Measurements from ENCODE around the gene CREB5.
"Not testable (repeated sequence)": the region's sequence is repeated elsewhere in the genome, so short reads cannot be mapped to it uniquely, and the experiment has no call there.

CREB5 gene

DNA sequence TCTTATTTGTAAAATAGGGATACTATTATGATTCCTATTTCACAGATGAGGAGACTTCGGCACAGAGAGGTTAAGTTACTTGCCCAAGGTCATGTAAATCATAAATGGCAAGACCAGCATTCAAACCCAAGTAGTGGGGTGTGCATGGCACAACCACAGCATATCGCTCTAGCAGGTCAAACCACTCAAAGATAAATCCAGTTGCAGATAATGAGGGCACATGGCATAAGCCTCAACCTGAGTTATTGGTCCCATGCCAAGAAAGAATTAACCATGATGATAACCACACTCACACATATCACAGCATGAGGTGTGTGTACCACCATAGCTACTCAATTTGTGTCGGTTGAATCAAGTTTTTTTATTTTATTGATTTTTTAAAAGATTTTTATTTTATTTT is 180.5 kb downstream of the CREB5 start:
- Mint-ChIP-seq H3K27ac (no peak overlapping the region), H3K9me3 (peaks cover 2% of the 10 kb centered on the region), H3K4me1 (ENCODE audit: low read depth) (peaks cover 18% of the 10 kb centered on the region), H3K27me3 (peaks cover 9% of the 10 kb centered on the region), H3K36me3 (ENCODE audit: low read depth) (no peaks in the 10 kb centered on the region), H3K4me3 (no peak overlapping the region)
- intact Hi-C loops (cut with micrococcal nuclease): no loop called here

DNA sequence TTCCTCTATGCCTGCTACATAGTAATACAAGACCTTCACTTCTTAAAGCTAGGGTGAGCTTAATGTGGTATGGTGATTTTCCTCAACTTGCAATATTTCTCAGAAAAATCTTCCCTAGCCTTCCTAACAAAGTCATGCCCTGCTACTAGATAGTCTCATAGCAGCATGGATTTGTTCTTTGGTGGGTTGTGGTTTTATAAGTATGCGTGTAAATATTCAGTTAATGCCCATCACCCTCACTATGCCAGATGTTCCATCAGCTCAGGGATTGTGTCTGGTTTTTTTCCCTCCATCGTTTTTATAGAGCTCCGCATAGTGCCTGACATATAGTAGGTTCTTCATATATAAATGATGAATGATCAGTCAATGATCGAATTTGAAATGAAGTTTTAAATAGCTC is 182.8 kb downstream of the CREB5 start:
- Mint-ChIP-seq H3K4me1 (ENCODE audit: low read depth) (peaks cover 18% of the 10 kb centered on the region), H3K4me3 (no peak overlapping the region), H3K36me3 (ENCODE audit: low read depth) (no peaks in the 10 kb centered on the region), H3K27me3 (peaks cover 11% of the 10 kb centered on the region), H3K9me3 (peaks cover 8% of the 10 kb centered on the region), H3K27ac (no peak overlapping the region)
- intact Hi-C loops (cut with micrococcal nuclease): no loop called here

DNA sequence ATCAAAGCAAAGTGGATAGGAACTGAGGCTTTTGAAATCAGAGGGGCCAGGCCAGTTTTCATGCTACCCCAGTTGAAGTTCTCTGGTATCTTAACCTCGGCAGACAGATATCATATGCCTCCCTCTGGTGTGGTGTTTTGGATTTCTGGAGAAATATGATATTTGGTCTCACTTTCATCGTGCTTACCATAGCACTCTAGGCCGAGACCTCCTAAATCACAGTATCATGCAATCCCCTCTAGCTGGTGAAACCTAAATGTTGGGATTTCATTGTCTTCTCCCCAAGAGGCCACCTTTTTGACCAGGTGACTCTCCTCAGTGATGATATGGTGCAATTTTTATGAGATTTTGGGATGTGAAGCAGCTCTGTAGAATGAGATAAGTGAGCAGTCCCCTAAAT is 183.5 kb downstream of the CREB5 start:
- Mint-ChIP-seq H3K4me1 (ENCODE audit: low read depth) (peaks cover 17% of the 10 kb centered on the region), H3K4me3 (no peak overlapping the region), H3K27me3 (peaks cover 14% of the 10 kb centered on the region), H3K27ac (no peak overlapping the region), H3K9me3 (peaks cover 8% of the 10 kb centered on the region), H3K36me3 (ENCODE audit: low read depth) (no peaks in the 10 kb centered on the region)
- intact Hi-C loops (cut with micrococcal nuclease): no loop called here

DNA sequence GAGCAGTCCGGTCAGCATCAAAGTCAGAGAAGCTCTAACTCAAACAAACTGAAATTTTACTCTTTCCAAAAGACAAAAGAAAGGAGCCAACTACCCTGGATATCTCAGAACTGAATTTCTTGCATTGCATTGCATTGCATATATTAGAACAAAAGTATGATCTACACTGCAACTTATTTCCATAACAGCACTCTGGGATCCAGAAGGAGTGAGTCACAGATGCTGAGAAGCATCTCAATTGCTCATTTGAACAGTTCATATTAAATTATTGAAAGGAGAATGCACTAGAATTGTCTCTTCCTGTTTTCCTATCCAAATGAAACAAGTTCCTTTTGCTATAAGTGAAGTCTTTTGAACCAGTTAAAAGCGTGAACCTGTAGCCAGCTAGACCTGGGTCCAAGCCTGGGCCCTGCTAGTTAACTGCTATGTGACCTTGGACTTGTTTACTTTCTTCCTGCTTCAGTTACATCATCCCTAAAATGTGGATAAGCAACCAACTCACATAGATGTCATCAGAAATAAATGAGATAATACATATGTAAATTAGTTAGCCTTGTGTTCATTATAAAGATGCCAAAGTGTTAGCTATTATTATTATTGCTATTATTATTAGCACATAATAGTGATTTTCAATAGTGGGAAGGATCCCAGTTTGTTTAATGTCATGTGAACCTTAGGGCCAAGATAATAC is 184.1 kb downstream of the CREB5 start:
- Mint-ChIP-seq H3K27ac (no peak overlapping the region), H3K36me3 (ENCODE audit: low read depth) (no peaks in the 10 kb centered on the region), H3K4me1 (ENCODE audit: low read depth) (peaks cover 11% of the 10 kb centered on the region), H3K4me3 (no peak overlapping the region), H3K27me3 (peaks cover 18% of the 10 kb centered on the region), H3K9me3 (peaks cover 8% of the 10 kb centered on the region)
- intact Hi-C loops (cut with micrococcal nuclease): no loop called here

DNA sequence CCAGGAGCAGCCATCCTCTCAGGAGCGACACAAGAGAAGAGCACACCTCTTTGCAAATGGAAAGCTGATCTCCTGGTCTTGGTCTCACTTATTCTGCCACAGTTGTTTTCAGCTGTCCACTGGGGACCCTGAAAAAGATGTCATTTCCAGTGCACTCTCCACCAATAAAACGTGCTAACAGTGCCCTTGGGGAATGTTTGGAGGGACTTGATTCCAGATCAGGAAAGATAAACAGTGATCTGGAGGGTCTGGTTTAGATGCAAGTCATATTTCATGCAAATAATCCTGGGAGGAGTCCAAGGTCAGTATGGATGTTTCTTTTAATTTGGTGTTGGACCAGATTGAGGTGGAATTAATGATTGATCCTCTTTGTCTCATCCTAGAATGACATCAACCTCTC is 185.0 kb downstream of the CREB5 start:
- peaks cover 18% of the 10 kb centered on the region for H3K27me3 Mint-ChIP-seq
- intact Hi-C loops (cut with micrococcal nuclease): no loop called here

DNA sequence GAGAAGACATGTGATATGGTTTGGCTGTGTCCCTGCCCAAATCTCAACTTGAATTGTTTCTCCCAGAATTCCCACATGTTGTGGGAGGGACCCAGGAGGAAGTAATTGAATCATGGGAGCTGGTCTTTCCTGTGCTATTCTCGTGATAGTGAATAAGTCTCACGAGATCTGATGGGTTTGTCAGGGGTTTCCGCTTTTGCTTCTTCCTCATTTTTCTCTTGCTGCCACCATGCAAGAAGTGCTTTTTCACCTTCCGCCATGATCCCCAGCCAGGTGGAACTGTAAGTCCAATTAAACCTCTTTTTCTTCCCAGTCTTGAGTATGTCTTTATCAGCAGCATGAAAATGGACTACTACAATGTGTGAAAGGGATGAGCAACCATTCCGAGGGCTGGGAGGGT is 185.7 kb downstream of the CREB5 start:
- peaks cover 18% of the 10 kb centered on the region for H3K27me3 Mint-ChIP-seq
- H3K4me3 Mint-ChIP-seq; H3K9me3 Mint-ChIP-seq; intact Hi-C loops (cut with micrococcal nuclease); H3K4me1 Mint-ChIP-seq (ENCODE audit: low read depth); H3K27ac Mint-ChIP-seq; H3K36me3 Mint-ChIP-seq (ENCODE audit: low read depth): not testable (repeated sequence)

More for the DNA sequence above, 185.0 kb downstream of the CREB5 start:
- Mint-ChIP-seq H3K4me1 (ENCODE audit: low read depth) (peaks cover 4% of the 10 kb centered on the region), H3K9me3 (peaks cover 8% of the 10 kb centered on the region), H3K27ac (no peak overlapping the region), H3K4me3 (no peak overlapping the region), H3K36me3 (ENCODE audit: low read depth) (no peaks in the 10 kb centered on the region)

DNA sequence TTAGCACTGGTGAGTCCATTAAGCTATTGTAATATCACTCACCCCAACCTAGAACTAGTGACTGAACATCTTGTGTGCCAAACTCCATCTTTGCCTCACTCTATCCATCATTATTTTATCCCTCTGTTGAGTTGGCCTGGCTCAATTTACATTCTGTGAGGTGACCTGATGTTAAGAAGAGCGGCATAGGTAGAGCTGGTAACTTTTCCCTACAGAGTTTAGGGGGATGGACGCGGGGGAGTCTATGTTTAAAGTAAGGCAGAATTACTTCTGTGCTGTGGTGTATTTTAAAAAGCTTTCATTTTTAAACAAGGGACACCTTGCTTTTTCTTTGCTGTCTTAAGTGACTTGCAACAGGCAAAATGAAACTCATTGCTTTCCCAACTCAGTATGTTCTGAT is 186.3 kb downstream of the CREB5 start:
- no peak overlapping the region for H3K4me3 Mint-ChIP-seq
- no peaks in the 10 kb centered on the region for H3K36me3 Mint-ChIP-seq (ENCODE audit: low read depth)
- no peak overlapping the region for H3K27ac Mint-ChIP-seq
- peaks cover 8% of the 10 kb centered on the region for H3K9me3 Mint-ChIP-seq
- intact Hi-C loops (cut with micrococcal nuclease): no loop called here
- H3K27me3 Mint-ChIP-seq: peaks cover 18% of the 10 kb centered on the region
- no peaks in the 10 kb centered on the region for H3K4me1 Mint-ChIP-seq (ENCODE audit: low read depth)

DNA sequence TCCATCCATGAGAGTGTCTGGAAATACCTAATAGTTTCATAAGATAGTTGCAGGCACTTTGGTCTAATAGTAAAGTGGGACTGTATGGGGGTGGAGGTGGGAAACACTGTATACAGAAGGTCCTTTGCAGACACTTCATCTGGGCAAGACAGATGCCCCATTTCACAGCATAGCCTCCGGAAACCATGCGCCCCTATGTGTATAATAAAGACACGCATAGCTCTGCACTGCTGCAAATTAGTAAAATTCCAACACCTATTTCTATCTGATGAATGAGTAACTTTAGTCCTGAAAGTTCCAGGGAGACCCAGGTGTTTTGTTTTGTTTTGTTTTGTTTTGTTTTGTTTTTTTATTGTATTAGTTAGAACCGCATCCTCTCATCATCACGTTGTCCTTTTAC is 187.1 kb downstream of the CREB5 start:
- Mint-ChIP-seq H3K4me1 (ENCODE audit: low read depth) (no peaks in the 10 kb centered on the region), H3K36me3 (ENCODE audit: low read depth) (no peaks in the 10 kb centered on the region), H3K9me3 (peaks cover 8% of the 10 kb centered on the region), H3K27me3 (peaks cover 18% of the 10 kb centered on the region), H3K4me3 (no peak overlapping the region), H3K27ac (no peak overlapping the region)
- intact Hi-C loops (cut with micrococcal nuclease): no loop called here

DNA sequence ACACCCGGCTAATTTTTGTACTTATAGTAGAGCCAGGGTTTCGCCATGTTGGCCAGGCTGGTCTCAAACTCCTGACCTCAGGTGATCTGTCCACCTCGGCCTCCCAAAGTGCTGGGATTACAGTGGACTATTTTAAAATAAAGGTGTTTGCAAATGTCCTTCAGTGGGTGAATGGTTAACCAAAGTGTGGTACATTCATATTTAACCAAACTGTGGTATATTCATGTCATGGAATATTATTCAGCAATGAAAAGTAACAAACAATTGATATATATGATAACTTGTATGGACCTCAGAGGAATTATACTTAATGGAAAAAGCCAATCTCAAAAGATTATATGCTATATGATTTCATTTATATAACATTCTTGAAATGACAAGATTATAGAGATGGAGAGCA is 190.0 kb downstream of the CREB5 start:
- Mint-ChIP-seq H3K9me3 (peaks cover 8% of the 10 kb centered on the region), H3K27me3 (peaks cover 25% of the 10 kb centered on the region), H3K4me1 (ENCODE audit: low read depth) (peaks cover 13% of the 10 kb centered on the region), H3K27ac (no peak overlapping the region), H3K36me3 (ENCODE audit: low read depth) (no peaks in the 10 kb centered on the region), H3K4me3 (no peak overlapping the region)
- intact Hi-C loops (cut with micrococcal nuclease): no loop called here

DNA sequence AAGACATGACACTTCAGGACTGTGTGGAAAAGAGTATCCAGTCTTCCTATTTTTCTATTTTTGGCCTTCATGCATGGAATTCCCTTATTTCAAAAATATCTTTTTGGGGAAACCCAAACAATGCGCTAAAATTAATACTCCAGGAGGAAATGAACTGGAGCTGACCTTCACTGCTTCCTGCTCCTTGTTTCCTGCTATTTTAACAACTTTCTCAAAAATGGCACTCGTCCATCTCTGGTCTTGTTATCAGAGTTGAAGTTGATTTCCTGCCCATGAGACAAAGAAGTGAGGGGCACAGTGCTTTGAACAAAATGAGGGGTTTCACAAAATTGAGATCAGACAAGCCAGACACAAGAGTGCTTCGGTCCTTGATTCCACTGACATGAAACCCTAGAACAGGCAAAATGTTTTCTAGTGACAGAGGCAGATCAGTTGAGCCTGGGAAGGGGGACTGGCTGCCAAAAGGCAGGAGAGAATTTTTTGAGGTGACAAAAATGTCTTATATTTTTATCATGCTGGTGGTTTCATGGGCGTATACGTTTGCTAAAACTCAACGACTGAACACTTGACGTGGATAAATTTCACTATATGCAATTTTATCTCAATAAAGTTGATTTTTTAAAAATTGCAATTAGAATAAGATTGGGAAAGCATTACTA is 193.2 kb downstream of the CREB5 start:
- H3K4me3 Mint-ChIP-seq: no peak overlapping the region
- H3K9me3 Mint-ChIP-seq: no peaks in the 10 kb centered on the region
- intact Hi-C loops (cut with micrococcal nuclease): no loop called here
- H3K27ac Mint-ChIP-seq: no peak overlapping the region
- H3K27me3 Mint-ChIP-seq: peaks cover 22% of the 10 kb centered on the region
- H3K36me3 Mint-ChIP-seq (ENCODE audit: low read depth): no peaks in the 10 kb centered on the region
- H3K4me1 Mint-ChIP-seq (ENCODE audit: low read depth): peaks cover 27% of the 10 kb centered on the region

DNA sequence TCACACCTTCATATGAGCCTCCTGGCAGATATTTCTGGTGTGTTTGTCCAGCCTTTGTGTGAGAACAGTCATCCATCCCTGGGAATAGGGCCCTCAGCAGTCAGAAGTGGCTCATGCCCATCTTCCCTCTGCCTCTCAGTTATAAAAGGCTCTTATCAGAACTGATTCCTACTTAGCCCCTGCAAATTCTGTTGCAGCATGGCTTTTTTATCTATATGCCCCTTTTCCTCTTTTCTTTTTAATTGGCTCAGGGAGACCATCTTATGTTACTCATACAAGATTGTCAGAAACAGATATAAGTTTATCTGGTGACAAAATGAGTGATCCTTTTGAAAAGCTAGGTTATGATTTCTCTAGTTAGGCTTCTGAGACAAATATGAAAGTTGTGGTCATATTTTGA is 194.1 kb downstream of the CREB5 start:
- peaks cover 27% of the 10 kb centered on the region for H3K4me1 Mint-ChIP-seq (ENCODE audit: low read depth)
- peaks cover 20% of the 10 kb centered on the region for H3K27me3 Mint-ChIP-seq
- H3K4me3 Mint-ChIP-seq: no peak overlapping the region
- H3K9me3 Mint-ChIP-seq: no peaks in the 10 kb centered on the region
- no peaks in the 10 kb centered on the region for H3K36me3 Mint-ChIP-seq (ENCODE audit: low read depth)
- intact Hi-C loops (cut with micrococcal nuclease): no loop called here
- no peak overlapping the region for H3K27ac Mint-ChIP-seq

DNA sequence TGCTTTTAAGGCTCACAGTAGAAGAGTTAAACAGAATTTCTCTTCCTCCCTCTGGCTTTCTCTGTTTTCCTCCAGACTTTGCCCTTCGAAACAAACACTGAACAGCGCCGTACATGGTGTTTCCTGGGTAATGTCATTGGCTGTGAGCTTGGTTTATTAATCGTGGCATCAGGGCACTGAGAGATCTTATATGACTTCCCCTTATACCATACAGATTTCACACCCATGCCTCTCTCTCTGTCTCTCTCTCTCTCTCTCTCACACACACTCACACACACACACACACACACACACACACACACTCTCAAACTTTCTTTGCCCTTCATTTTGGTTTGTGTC is 195.5 kb downstream of the CREB5 start:
- Mint-ChIP-seq H3K36me3 (ENCODE audit: low read depth) (no peaks in the 10 kb centered on the region), H3K9me3 (no peaks in the 10 kb centered on the region), H3K4me1 (ENCODE audit: low read depth) (peaks cover 27% of the 10 kb centered on the region), H3K4me3 (no peak overlapping the region), H3K27me3 (peaks cover 18% of the 10 kb centered on the region), H3K27ac (no peak overlapping the region)
- intact Hi-C loops (cut with micrococcal nuclease): no loop called here

DNA sequence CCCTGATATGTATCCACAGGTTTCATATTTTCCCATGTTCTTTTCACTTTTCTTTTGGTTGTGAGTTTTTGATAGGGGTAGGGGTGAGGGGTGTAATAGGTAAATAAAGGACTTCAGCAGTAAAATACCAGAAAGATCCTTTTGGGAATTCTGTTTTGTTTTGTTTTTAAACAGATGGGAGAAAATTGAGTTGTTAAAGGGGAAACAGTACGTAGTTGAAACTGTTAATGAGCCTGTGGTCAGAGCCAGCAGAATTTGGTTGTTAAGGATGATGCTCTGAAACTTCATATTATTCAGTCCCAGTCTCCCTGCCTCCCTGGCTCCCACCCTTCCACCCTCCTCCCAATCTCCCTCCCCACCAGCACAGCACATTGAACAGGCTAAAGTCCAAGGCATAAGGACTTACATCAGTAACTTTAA is 195.9 kb downstream of the CREB5 start:
- intact Hi-C loops (cut with micrococcal nuclease): no loop called here
- Mint-ChIP-seq H3K27me3 (peaks cover 18% of the 10 kb centered on the region), H3K36me3 (ENCODE audit: low read depth) (no peaks in the 10 kb centered on the region), H3K4me1 (ENCODE audit: low read depth) (peaks cover 27% of the 10 kb centered on the region), H3K9me3 (no peaks in the 10 kb centered on the region), H3K4me3 (no peak overlapping the region), H3K27ac (no peak overlapping the region)

DNA sequence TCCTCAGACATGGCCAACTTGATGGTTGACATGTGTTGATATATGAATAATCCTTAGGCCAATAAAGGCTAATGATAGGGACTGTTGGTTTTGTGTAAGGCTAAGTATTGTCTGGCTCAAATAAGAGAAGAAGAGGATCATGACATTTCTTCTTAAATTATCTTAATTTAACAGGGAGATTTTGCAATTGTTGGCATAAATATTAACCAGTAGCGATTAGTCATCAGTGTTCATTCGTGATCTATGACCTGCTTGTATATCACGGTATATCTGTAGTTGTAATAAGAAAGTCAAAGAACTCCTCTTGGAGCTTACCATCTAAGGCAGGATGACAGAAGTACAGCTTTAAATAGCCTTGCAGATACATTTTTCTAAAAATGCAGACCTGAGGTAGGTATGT is 196.4 kb downstream of the CREB5 start:
- Mint-ChIP-seq H3K9me3 (no peaks in the 10 kb centered on the region), H3K27ac (no peak overlapping the region), H3K27me3 (peaks cover 18% of the 10 kb centered on the region), H3K4me3 (no peak overlapping the region), H3K36me3 (ENCODE audit: low read depth) (no peaks in the 10 kb centered on the region), H3K4me1 (ENCODE audit: low read depth) (peaks cover 27% of the 10 kb centered on the region)
- intact Hi-C loops (cut with micrococcal nuclease): no loop called here

DNA sequence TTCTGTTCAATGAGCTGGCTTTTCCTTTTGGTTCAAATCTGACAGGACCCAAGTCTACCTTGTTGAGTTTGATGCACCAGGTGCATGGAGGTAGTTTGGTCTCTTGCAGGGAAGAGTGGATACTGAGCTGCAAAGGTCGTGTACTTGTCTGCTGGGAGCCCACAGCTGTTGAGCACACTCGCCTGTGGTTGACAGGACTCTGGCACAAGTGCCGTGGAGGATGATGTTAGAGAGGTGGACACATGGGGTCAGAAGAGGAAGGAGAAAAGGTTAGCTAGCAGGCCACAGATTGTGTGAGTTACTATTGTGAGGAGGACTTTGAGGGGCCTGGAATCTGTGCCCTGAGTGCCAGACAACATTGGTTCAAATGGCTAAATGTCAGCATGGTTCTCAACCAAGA is 197.3 kb downstream of the CREB5 start:
- peaks cover 27% of the 10 kb centered on the region for H3K4me1 Mint-ChIP-seq (ENCODE audit: low read depth)
- intact Hi-C loops (cut with micrococcal nuclease): no loop called here
- no peaks in the 10 kb centered on the region for H3K36me3 Mint-ChIP-seq (ENCODE audit: low read depth)
- H3K4me3 Mint-ChIP-seq: no peak overlapping the region
- H3K27ac Mint-ChIP-seq: no peak overlapping the region
- H3K9me3 Mint-ChIP-seq: no peaks in the 10 kb centered on the region
- H3K27me3 Mint-ChIP-seq: peaks cover 18% of the 10 kb centered on the region

All from dendritic cell treated with granulocyte-macrophage colony-stimulating factor and Interleukin-4, amounts not matched to agents 40 ng/mL and 50 ng/mL, for 4 days (primary cell).